HepG2 (cell line): ENCODE measurements around the gene KCTD18. TPM values are rescaled to one million over a fixed set of nuclear protein-coding genes. Genes with fewer than 3 reads are reported as not detected.

ENCODE experiments used
- ATAC-seq: fragments of 200-7000 bp; cut with Tn5 transposase; 3 replicates; pipeline ENCODE4 v1.9.1; 2020; ENCODE audit warnings: mild to moderate bottlenecking, moderate library complexity
- BruUV-seq: library from RNA; stranded (reverse); fragments of 400-500 nt; replicated peaks from 2 replicates; lab custom pipeline; 2021; lab: Mats Ljungman, UMichigan
- CTCF ChIA-PET: fragments of 300-600 bp; formaldehyde crosslinking; extraction: SDS; loops from one replicate; lab custom pipeline; 2021; ENCODE audit warnings: low total read pairs, inconsistent platforms, low intra/inter-chr PET ratio; lab: Yijun Ruan, JAX
- POLR2A ChIA-PET: fragments of 350-600 bp; sonication (Branson Sonifier 250); formaldehyde crosslinking; loops from one replicate; lab custom pipeline; 2020; ENCODE audit warnings: antibody characterized with exemption, inconsistent platforms; lab: Yijun Ruan, JAX
- DNase-seq: peaks from one replicate; pipeline ENCODE4 v3.0.0-alpha.2; 2015; ENCODE audit warnings: low spot score
- FAIRE-seq: peaks from 3 replicates; lab custom pipeline; 2011; peaks lifted over from hg19 to GRCh38; lab: Jason Lieb, UNC
- H2AFZ ChIP-seq: one replicate; pipeline ENCODE4 v1.6.1; 2011; ENCODE audit warnings: low read length, inconsistent platforms
- H3K27ac ChIP-seq: fragments of 300-600 bp; 3 replicates; pipeline ENCODE4 v1.8.0; 2011; ENCODE audit warnings: mixed run types, mild to moderate bottlenecking, mixed read lengths, low read length, inconsistent platforms; ENCODE audit not compliant: insufficient read depth; ENCODE audit errors: extremely low read length
- H3K27me3 ChIP-seq, 2 experiments: fragments of 200-600 bp in 1 of 2; 2 replicates in 1 of 2; 3 replicates in 1 of 2; pipeline versions ENCODE4 v1.6.0 to v1.8.0; 2011; ENCODE audit warnings: low read length in 2 of 2, mild to moderate bottlenecking in 2 of 2, moderate library complexity in 2 of 2, inconsistent platforms in 1 of 2; ENCODE audit not compliant: insufficient read depth in 2 of 2, control insufficient read depth in 1 of 2
- H3K36me3 ChIP-seq, 2 experiments: fragments of 200-600 bp in 1 of 2; replicated peaks in 1 of 2; 2 replicates in 1 of 2; 3 replicates in 1 of 2; pipeline versions ENCODE4 v1.5.1 to v1.8.0; 2011; ENCODE audit warnings: low read length in 2 of 2, inconsistent platforms in 1 of 2; ENCODE audit not compliant: insufficient read depth in 2 of 2, control insufficient read depth in 1 of 2
- H3K4me1 ChIP-seq: 2 replicates; pipeline ENCODE4 v1.5.1; 2012; ENCODE audit warnings: low read length, inconsistent platforms; ENCODE audit not compliant: insufficient read depth
- H3K4me2 ChIP-seq: 2 replicates; pipeline ENCODE4 v1.6.0; 2011; ENCODE audit warnings: low read depth, low read length, inconsistent platforms
- H3K4me3 ChIP-seq, 3 experiments: fragments of 200-600 bp in 1 of 3; sonication (generic), shearing (Covaris generic) in 1 of 3; replicated peaks in 1 of 3; 2 replicates each; pipeline ENCODE4 v1.5.1; 2011 to 2016; ENCODE audit warnings: low read length in 3 of 3, inconsistent platforms in 2 of 3, low read depth in 2 of 3, mild to moderate bottlenecking in 2 of 3, control low read depth in 1 of 3, mixed read lengths in 1 of 3; ENCODE audit not compliant: insufficient read depth in 1 of 3
- H3K79me2 ChIP-seq: one replicate; pipeline ENCODE4 v1.6.1; 2011; ENCODE audit warnings: low read length, inconsistent platforms; ENCODE audit not compliant: insufficient read depth
- H3K9ac ChIP-seq: 2 replicates; pipeline ENCODE4 v1.6.0; 2011; ENCODE audit warnings: mild to moderate bottlenecking, low read depth, low read length, inconsistent platforms; ENCODE audit not compliant: insufficient read depth
- H3K9me3 ChIP-seq: 2 replicates; pipeline ENCODE4 v1.5.1; 2012; ENCODE audit warnings: mild to moderate bottlenecking, low read length
- H4K20me1 ChIP-seq: 2 replicates; pipeline ENCODE4 v1.6.0; 2011; ENCODE audit warnings: inconsistent platforms, mild to moderate bottlenecking, low read length, moderate library complexity; ENCODE audit not compliant: insufficient read depth
- PCBP1 ChIP-seq: fragments of 200-400 bp; formaldehyde crosslinking; IDR thresholded peaks from 2 replicates; pipeline ENCODE4 v1.6.1; 2017; ENCODE audit warnings: mild to moderate bottlenecking, low read depth, low read length, borderline replicate concordance
- RBM22 ChIP-seq: fragments of 200-400 bp; formaldehyde crosslinking; optimal IDR thresholded peaks from 2 replicates; pipeline ENCODE3; 2017; ENCODE audit warnings: mild to moderate bottlenecking, low read length, moderate library complexity
- ZFY ChIP-seq: sonication (generic); formaldehyde crosslinking; IDR thresholded peaks from 2 replicates; pipeline ENCODE4 v1.4.0; 2020; ENCODE audit warnings: missing genetic modification reagents
- ZNF556 ChIP-seq: sonication (generic); formaldehyde crosslinking; IDR thresholded peaks from 2 replicates; pipeline ENCODE4 v1.4.0; 2020; ENCODE audit warnings: mild to moderate bottlenecking, missing genetic modification reagents, borderline replicate concordance
- ZNF678 ChIP-seq: sonication (generic); formaldehyde crosslinking; IDR thresholded peaks from 2 replicates; pipeline ENCODE4 v1.4.0; 2020; ENCODE audit warnings: mild to moderate bottlenecking, missing genetic modification reagents
- ZNF879 ChIP-seq: sonication (generic); formaldehyde crosslinking; IDR thresholded peaks from 2 replicates; pipeline ENCODE4 v1.8.1; 2023; ENCODE audit warnings: missing genetic modification reagents
- whole genome bisulfite sequencing: methylation state at CpG from one replicate; pipeline ENCODE4 v1.1.6; 2017; ENCODE audit warnings: low lambda C conversion rate; 5-methylcytosine and 5-hydroxymethylcytosine counted together
- in situ Hi-C: cut with HindIII; loops from 2 replicates; pipeline ENCODE4 v1.10.0; 2017; ENCODE audit warnings: low pct_unique_long_range_greater_than_20kb; ENCODE audit not compliant: extremely low pct_ligation_motif_present
- intact Hi-C: fragments of 100-400 bp; cut with micrococcal nuclease; formaldehyde crosslinking; loops from one replicate; pipeline ENCODE4 v1.10.0; 2022; ENCODE audit not compliant: unreplicated experiment
- polyA plus RNA-seq, 8 experiments: library from polyadenylated mRNA; depleted of rRNA in 3 of 8; stranded (reverse) in 7 of 8; unstranded in 1 of 8; fragments of >200 nt; fragmentation: Illumina TruSeq in 4 of 8; extraction: Trizol in 4 of 8; gene quantifications; 2 replicates each; pipeline versions ENCODE4 v1.2.1 to v1.2.3, GENCODE V29; 2011 to 2016; ENCODE audit warnings: low read depth in 4 of 8, missing spikeins in 1 of 8, mixed read lengths in 1 of 8; ENCODE audit not compliant: insufficient read depth in 1 of 8
- total RNA-seq, 5 experiments: library from RNA; depleted of rRNA; stranded (reverse); fragments of >200 nt; fragmentation: Illumina TruSeq; extraction: Trizol; gene quantifications; 2 replicates each; pipeline ENCODE4 v1.2.3, GENCODE V29; 2016; ENCODE audit warnings: low read depth in 1 of 5

KCTD18 gene
- total and polyA plus RNA-seq, 2 of the 13 experiments (the other 11 are each of a cell fraction or from before 2014, with no cell fraction given), result 2.2 to 7.1 TPM

GRCh38 chr2:200444530-200444929 is 65.3 kb downstream of the KCTD18 start:
- Histone ChIP-seq H3K27me3 (no peaks in the 10 kb centered on the region), H3K79me2 (no peaks in the 10 kb centered on the region), H3K4me1 (no peaks in the 10 kb centered on the region), H3K4me2 (no peak overlapping the region), H4K20me1 (no peaks in the 10 kb centered on the region), H3K27ac (no peak overlapping the region), H3K4me3 (no peak overlapping the region), H2AFZ (no peak overlapping the region), H3K9ac (no peak overlapping the region), H3K36me3 (peaks cover 32 to 90% of the 10 kb centered on the region in 2 experiments), H3K9me3 (no peaks in the 10 kb centered on the region)
- TF ChIP-seq RBM22 (peak; percentile 80), ZNF678 (CRISPR knock-in tag) (no peak)
- 95% methylated on average over 3 of the region's 3 CpGs for WGBS
- CTCF ChIA-PET, result no interaction called here
- no TSS peak for BruUV-seq
- FAIRE-seq, result no peak
- ATAC-seq, result no peak; the same call in 2 of the 3 replicates
- POLR2A ChIA-PET, result no interaction called here
- intact Hi-C loops (no loop called here), in situ Hi-C loops (no loop called here)
- no peak for DNase-seq

DNA sequence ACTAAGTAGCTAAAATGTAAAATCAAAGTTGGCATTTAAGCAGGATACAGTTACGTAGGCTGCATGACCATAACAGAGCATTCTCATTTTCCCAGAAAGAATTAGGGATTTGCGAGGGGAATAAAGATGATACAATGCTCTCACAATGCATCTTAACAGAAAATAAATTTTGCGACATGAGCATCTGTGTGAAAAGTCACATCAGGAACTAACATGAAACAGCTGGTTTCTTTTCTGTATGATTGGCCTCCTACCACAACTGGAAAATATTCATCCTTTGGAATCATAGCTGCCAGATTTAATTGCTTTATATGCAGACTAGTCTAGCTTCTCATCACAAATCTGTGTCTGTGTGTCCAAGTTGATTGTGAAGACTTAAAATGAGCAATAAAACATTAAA is 66.0 kb downstream of the KCTD18 start:
- Histone ChIP-seq H3K9ac (no peak overlapping the region), H3K27me3 (no peaks in the 10 kb centered on the region), H3K27ac (no peak overlapping the region), H3K36me3 (peaks cover 38 to 92% of the 10 kb centered on the region in 2 experiments), H3K79me2 (no peaks in the 10 kb centered on the region), H3K4me2 (no peak overlapping the region), H3K4me3 (no peak overlapping the region), H2AFZ (no peak overlapping the region), H4K20me1 (no peaks in the 10 kb centered on the region), H3K9me3 (no peaks in the 10 kb centered on the region), H3K4me1 (no peaks in the 10 kb centered on the region)
- in situ Hi-C loops, result no loop called here
- FAIRE-seq, result no peak
- ATAC-seq, result no peak
- TF ChIP-seq ZNF556 (CRISPR knock-in tag) (no peak), ZNF879 (CRISPR knock-in tag) (no peak), ZFY (CRISPR knock-in tag) (no peak), PCBP1 (no peak)
- ChIA-PET CTCF (no interaction called here), POLR2A (no interaction called here)
- no peak for DNase-seq
- intact Hi-C loops, result no loop called here
- WGBS, result 80% methylated on average over 3 of the region's 3 CpGs
- BruUV-seq, result no TSS peak
